HS-5 (cell line): ENCODE measurements around the gene PDCD6IP.
A peak's percentile ranks its signal among the peaks of the same experiment; 100 is the strongest.
"Not testable (repeated sequence)": the region's sequence is repeated elsewhere in the genome, so short reads cannot be mapped to it uniquely, and the experiment has no call there.

Experiments used
- DNase-seq: peaks from one replicate; pipeline ENCODE4 v3.0.0-alpha.2; 2012; ENCODE audit warnings: low read depth

PDCD6IP gene

GRCh38 chr3:33855884-33856546 lies 57.6 kb downstream of the PDCD6IP start:
- DNase-seq = no peak

- not testable (repeated sequence) for DNase-seq
Measured at GRCh38 chr3:33857701-33858100, 59.3 kb downstream of the PDCD6IP start.

- no peak for DNase-seq
Measured at GRCh38 chr3:33858131-33858530, 59.7 kb downstream of the PDCD6IP start.

- no peak for DNase-seq
Measured at GRCh38 chr3:33860373-33861050, 62.1 kb downstream of the PDCD6IP start.

GRCh38 chr3:33865133-33865532 lies 66.7 kb downstream of the PDCD6IP start:
- DNase-seq = no peak

- no peak for DNase-seq
Measured at GRCh38 chr3:33868309-33868708, 69.9 kb downstream of the PDCD6IP start.

- DNase-seq = no peak
Measured at GRCh38 chr3:33869977-33870376, 71.5 kb downstream of the PDCD6IP start.

- DNase-seq = no peak
Measured at GRCh38 chr3:33874815-33875214, 76.4 kb downstream of the PDCD6IP start.

GRCh38 chr3:33875680-33876079 lies 77.2 kb downstream of the PDCD6IP start:
- DNase-seq = no peak

GRCh38 chr3:33877187-33877586 lies 78.8 kb downstream of the PDCD6IP start:
- DNase-seq = no peak

GRCh38 chr3:33879540-33879939 lies 81.1 kb downstream of the PDCD6IP start:
- no peak for DNase-seq

GRCh38 chr3:33881156-33882064 lies 83.0 kb downstream of the PDCD6IP start:
- no peak for DNase-seq

- DNase-seq = no peak
Measured at GRCh38 chr3:33882296-33882695, 83.9 kb downstream of the PDCD6IP start.

GRCh38 chr3:33883538-33883950 lies 85.1 kb downstream of the PDCD6IP start:
- peak; percentile 22 for DNase-seq

GRCh38 chr3:33883951-33884561 lies 85.6 kb downstream of the PDCD6IP start:
- no peak for DNase-seq

- no peak for DNase-seq
Measured at GRCh38 chr3:33884701-33885100, 86.3 kb downstream of the PDCD6IP start.

GRCh38 chr3:33885496-33885895 lies 87.1 kb downstream of the PDCD6IP start:
- no peak for DNase-seq

- DNase-seq = no peak
Measured at GRCh38 chr3:33886015-33886414, 87.6 kb downstream of the PDCD6IP start.

- DNase-seq = no peak
Measured at GRCh38 chr3:33887478-33887877, 89.0 kb downstream of the PDCD6IP start.

- DNase-seq = no peak
Measured at GRCh38 chr3:33889394-33890039, 91.1 kb downstream of the PDCD6IP start.

GRCh38 chr3:33892655-33893054 lies 94.2 kb downstream of the PDCD6IP start:
- DNase-seq = no peak

- no peak for DNase-seq
Measured at GRCh38 chr3:33895658-33896057, 97.2 kb downstream of the PDCD6IP start.
